WERI-Rb-1 (cell line): ENCODE data around the gene APLP1.

Experiments
- DNase-seq: peaks from one replicate; pipeline ENCODE4 v3.0.0-alpha.2; 2020
- H3K27ac ChIP-seq: fragments of 250-450 bp; sonication (Bioruptor Pico); 2 replicates; pipeline ENCODE4 v1.5.1; 2020; ENCODE audit warnings: mild to moderate bottlenecking, moderate library complexity
- H3K27me3 ChIP-seq: fragments of 250-450 bp; sonication (Bioruptor Pico); 2 replicates; pipeline ENCODE4 v1.5.1; 2021; ENCODE audit warnings: mild to moderate bottlenecking, low read depth, moderate library complexity; ENCODE audit not compliant: insufficient read depth, severe bottlenecking
- H3K36me3 ChIP-seq: fragments of 250-450 bp; sonication (Bioruptor Pico); 2 replicates; pipeline ENCODE4 v1.5.1; 2020; ENCODE audit warnings: mild to moderate bottlenecking, moderate library complexity
- H3K4me3 ChIP-seq: 2 replicates; pipeline ENCODE4 v1.5.1; 2011; ENCODE audit warnings: low read depth, mild to moderate bottlenecking, control low read depth, low read length
- H3K9me3 ChIP-seq: fragments of 250-450 bp; sonication (Bioruptor Pico); 2 replicates; pipeline ENCODE4 v1.5.1; 2021; ENCODE audit warnings: mild to moderate bottlenecking, moderate library complexity; ENCODE audit not compliant: severe bottlenecking
- CTCF ChIP-seq: IDR thresholded peaks from 2 replicates; pipeline ENCODE4 v1.5.1; 2011; ENCODE audit warnings: low read depth, mild to moderate bottlenecking, control low read depth, inconsistent platforms, low read length

Gene APLP1

GRCh38 chr19:35871611-35872010 lies 3.2 kb downstream of the APLP1 start:
- Histone ChIP-seq H3K27me3 (no peaks in the 10 kb centered on the region), H3K36me3 (peaks cover 48% of the 10 kb centered on the region), H3K9me3 (no peaks in the 10 kb centered on the region), H3K27ac (no peak overlapping the region), H3K4me3 (no peak overlapping the region)
- no peak for DNase-seq
- TF ChIP-seq CTCF: no peak

GRCh38 chr19:35872180-35872579 lies 3.8 kb downstream of the APLP1 start:
- no peak overlapping the region for H3K4me3 ChIP-seq
- H3K36me3 ChIP-seq: peaks cover 50% of the 10 kb centered on the region
- H3K27ac ChIP-seq: no peak overlapping the region
- no peaks in the 10 kb centered on the region for H3K9me3 ChIP-seq
- no peaks in the 10 kb centered on the region for H3K27me3 ChIP-seq
- TF ChIP-seq CTCF: no peak
- DNase-seq: no peak

- Histone ChIP-seq H3K4me3 (no peak overlapping the region), H3K27me3 (no peaks in the 10 kb centered on the region), H3K9me3 (no peaks in the 10 kb centered on the region), H3K27ac (no peak overlapping the region), H3K36me3 (peaks cover 67% of the 10 kb centered on the region)
- DNase-seq: no peak
- no peak for TF ChIP-seq CTCF
Observed at GRCh38 chr19:35874392-35874930, 6.1 kb downstream of the APLP1 start.

GRCh38 chr19:35879068-35879467 lies 10.7 kb downstream of the APLP1 start:
- Histone ChIP-seq H3K27ac (no peak overlapping the region), H3K9me3 (no peaks in the 10 kb centered on the region), H3K27me3 (no peaks in the 10 kb centered on the region), H3K4me3 (no peak overlapping the region), H3K36me3 (peaks cover 43% of the 10 kb centered on the region)
- no peak for DNase-seq
- TF ChIP-seq CTCF: no peak

- TF ChIP-seq CTCF: no peak
- H3K36me3 ChIP-seq: peaks cover 36% of the 10 kb centered on the region
- peak; percentile 88 for DNase-seq
- 0 out of 2 replicates have a peak overlapping the region, but pooled peaks have one; percentile 29 for H3K27ac ChIP-seq
- H3K4me3 ChIP-seq: no peak overlapping the region
- H3K9me3 ChIP-seq: no peaks in the 10 kb centered on the region
- no peaks in the 10 kb centered on the region for H3K27me3 ChIP-seq
Observed at GRCh38 chr19:35879770-35880317, 11.5 kb downstream of the APLP1 start.
